ENCODE results near the gene SEC24D. TPM values are rescaled to one million over a fixed set of nuclear protein-coding genes. Genes with fewer than 3 reads are reported as not detected.

SEC24D gene
- total and polyA plus RNA-seq, 2 donors (not counting 3 experiments of a cell fraction or from before 2014, with no cell fraction given), result 81.5 to 127 TPM

- H3K4me1 ChIP-seq (ENCODE audit: control insufficient read depth, extremely low read depth, insufficient read depth, low read length), result no peaks in the 10 kb centered on the region
- no peak overlapping the region for H3K4me2 ChIP-seq (ENCODE audit: insufficient read depth, low read length)
- peaks cover 0 to 2% of the 10 kb centered on the region in 2 experiments for H3K36me3 ChIP-seq (ENCODE audit: control insufficient read depth in 2 of 2, extremely low read depth in 1 of 2, insufficient read depth in 2 of 2, low read length in 2 of 2)
- ChIA-PET POLR2A (no interaction called here), CTCF (interaction anchor here (0.5 to 2.4 kb wide), 3 partner anchors 11 to 30 kb away, joined by 3 to 11 read pairs (median 3); no protein-coding TSS in a partner anchor)
- TF ChIP-seq MYC (IDR thresholded peaks at IDR 0.05; ENCODE audit: low read depth, low read length), result no peak
- no peak for TF ChIP-seq POLR2AphosphoS5 (IDR thresholded peaks at IDR 0.05; ENCODE audit: insufficient read depth, low read depth, low read length)
- no peak for TF ChIP-seq GATA2 (IDR thresholded peaks at IDR 0.05; ENCODE audit: insufficient read depth, insufficient read length, low read depth, low read length)
- TF ChIP-seq EZH2 (IDR thresholded peaks at IDR 0.05; ENCODE audit: borderline replicate concordance, low read depth, low read length, severe bottlenecking), result no peak
- no peak for TF ChIP-seq CTCF (IDR thresholded peaks at IDR 0.05; ENCODE audit: extremely low read depth in 1 of 2, insufficient read depth in 1 of 2, low read depth in 1 of 2, low read length in 2 of 2)
- no peak for TF ChIP-seq FOS (IDR thresholded peaks at IDR 0.05; ENCODE audit: borderline replicate concordance, insufficient read depth, low read length)
- TF ChIP-seq JUN (IDR thresholded peaks at IDR 0.05; ENCODE audit: borderline replicate concordance, insufficient read depth, insufficient read length, low read depth), result no peak
- TF ChIP-seq MAX (IDR thresholded peaks at IDR 0.05; ENCODE audit: insufficient read depth, insufficient read length), result no peak
- TF ChIP-seq POLR2A (IDR thresholded peaks at IDR 0.05; ENCODE audit: low read depth, low read length), result no peak
- no peak overlapping the region for H3K9ac ChIP-seq (replicated peaks; ENCODE audit: extremely low read depth, insufficient read depth, low read length)
- intact Hi-C loops (cut with micrococcal nuclease), result no loop called here
- H3K9me1 ChIP-seq (replicated peaks; ENCODE audit: control insufficient read depth, extremely low read depth, insufficient read depth, low read length), result no peaks in the 10 kb centered on the region
- H4K20me1 ChIP-seq (replicated peaks; ENCODE audit: control insufficient read depth, extremely low read depth, insufficient read depth, low read length), result no peaks in the 10 kb centered on the region
- FAIRE-seq (no peak), DNase-seq (ENCODE audit: low read depth, low spot score) (no peak)
- BruUV-seq (replicated peaks), result no TSS peak
- dilution Hi-C loops (cut with MboI; ENCODE audit: extremely low pct_ligation_motif_present, low sequenced_read_pairs), result no loop called here
- no peaks in the 10 kb centered on the region for H3K79me2 ChIP-seq (ENCODE audit: control insufficient read depth, insufficient read depth, low read length)
- H3K27me3 ChIP-seq (ENCODE audit: control insufficient read depth in 2 of 2, insufficient read depth in 2 of 2, low read length in 2 of 2), result no peaks in the 10 kb centered on the region
- H3K4me3 ChIP-seq (replicated peaks in 1 of 3; ENCODE audit: insufficient read depth in 1 of 3, low read depth in 1 of 3, low read length in 3 of 3), result no peak overlapping the region
- H2AFZ ChIP-seq (ENCODE audit: low read depth, low read length), result no peak overlapping the region
- no peaks in the 10 kb centered on the region for H3K9me3 ChIP-seq (replicated peaks; ENCODE audit: control insufficient read depth, insufficient read depth, low read length)
- H3K27ac ChIP-seq (ENCODE audit: insufficient read depth, low read depth, low read length), result no peak overlapping the region
These were observed 119.6 kb downstream of the SEC24D start for GRCh38 chr4:118716304-118716703.
